Measurements from ENCODE around the gene IL36RN. TPM values are rescaled to one million over a fixed set of nuclear protein-coding genes. Genes with fewer than 3 reads are reported as not detected.

The IL36RN gene
- total and polyA plus RNA-seq, 9 donors: not detected

- 66 to 77% (median 70%) methylated on average over 4 of the region's 4 CpGs for WGBS, 3 donors
- DNase-seq: no peak
- Histone ChIP-seq H3K27ac (no peak overlapping the region), H3K4me3 (no peak overlapping the region), H3K9me3 (no peaks in the 10 kb centered on the region), H3K27me3 (no peaks in the 10 kb centered on the region), H3K4me1 (ENCODE audit: insufficient read depth) (no peaks in the 10 kb centered on the region), H3K36me3 (no peaks in the 10 kb centered on the region)
- TF ChIP-seq POLR2A (IDR thresholded peaks at IDR 0.05) (no peak), EP300 (IDR thresholded peaks at IDR 0.05) (no peak)
- TF ChIP-seq, protein P1, sequence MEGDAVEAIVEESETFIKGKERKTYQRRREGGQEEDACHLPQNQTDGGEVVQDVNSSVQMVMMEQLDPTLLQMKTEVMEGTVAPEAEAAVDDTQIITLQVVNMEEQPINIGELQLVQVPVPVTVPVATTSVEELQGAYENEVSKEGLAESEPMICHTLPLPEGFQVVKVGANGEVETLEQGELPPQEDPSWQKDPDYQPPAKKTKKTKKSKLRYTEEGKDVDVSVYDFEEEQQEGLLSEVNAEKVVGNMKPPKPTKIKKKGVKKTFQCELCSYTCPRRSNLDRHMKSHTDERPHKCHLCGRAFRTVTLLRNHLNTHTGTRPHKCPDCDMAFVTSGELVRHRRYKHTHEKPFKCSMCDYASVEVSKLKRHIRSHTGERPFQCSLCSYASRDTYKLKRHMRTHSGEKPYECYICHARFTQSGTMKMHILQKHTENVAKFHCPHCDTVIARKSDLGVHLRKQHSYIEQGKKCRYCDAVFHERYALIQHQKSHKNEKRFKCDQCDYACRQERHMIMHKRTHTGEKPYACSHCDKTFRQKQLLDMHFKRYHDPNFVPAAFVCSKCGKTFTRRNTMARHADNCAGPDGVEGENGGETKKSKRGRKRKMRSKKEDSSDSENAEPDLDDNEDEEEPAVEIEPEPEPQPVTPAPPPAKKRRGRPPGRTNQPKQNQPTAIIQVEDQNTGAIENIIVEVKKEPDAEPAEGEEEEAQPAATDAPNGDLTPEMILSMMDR (IDR thresholded peaks at IDR 0.05): no peak
- intact Hi-C loops (cut with DNase I): no loop called here
Measured at GRCh38 chr2:113060396-113060795, 1.4 kb downstream of the IL36RN start.

- intact Hi-C loops (cut with DNase I): no loop called here
- no peak overlapping the region for H3K27ac ChIP-seq
- no peak for DNase-seq
- H3K27me3 ChIP-seq: no peaks in the 10 kb centered on the region
- 31 to 50% (median 41%) methylated on average over 1 of the region's 1 CpG for WGBS, 3 donors
- H3K36me3 ChIP-seq: no peaks in the 10 kb centered on the region
- H3K4me3 ChIP-seq: no peak overlapping the region
- TF ChIP-seq POLR2A (IDR thresholded peaks at IDR 0.05) (no peak), EP300 (IDR thresholded peaks at IDR 0.05) (no peak)
- TF ChIP-seq, protein P1 (IDR thresholded peaks at IDR 0.05): no peak
- H3K9me3 ChIP-seq: no peaks in the 10 kb centered on the region
- H3K4me1 ChIP-seq (ENCODE audit: insufficient read depth): no peaks in the 10 kb centered on the region
Measured at GRCh38 chr2:113060796-113061195, 1.8 kb downstream of the IL36RN start.

GRCh38 chr2:113061241-113061640 is 2.2 kb downstream of the IL36RN start:
- intact Hi-C loops (cut with DNase I): no loop called here
- 38 to 78% (median 57%) methylated on average over 2 of the region's 2 CpGs for WGBS, 3 donors

DNA sequence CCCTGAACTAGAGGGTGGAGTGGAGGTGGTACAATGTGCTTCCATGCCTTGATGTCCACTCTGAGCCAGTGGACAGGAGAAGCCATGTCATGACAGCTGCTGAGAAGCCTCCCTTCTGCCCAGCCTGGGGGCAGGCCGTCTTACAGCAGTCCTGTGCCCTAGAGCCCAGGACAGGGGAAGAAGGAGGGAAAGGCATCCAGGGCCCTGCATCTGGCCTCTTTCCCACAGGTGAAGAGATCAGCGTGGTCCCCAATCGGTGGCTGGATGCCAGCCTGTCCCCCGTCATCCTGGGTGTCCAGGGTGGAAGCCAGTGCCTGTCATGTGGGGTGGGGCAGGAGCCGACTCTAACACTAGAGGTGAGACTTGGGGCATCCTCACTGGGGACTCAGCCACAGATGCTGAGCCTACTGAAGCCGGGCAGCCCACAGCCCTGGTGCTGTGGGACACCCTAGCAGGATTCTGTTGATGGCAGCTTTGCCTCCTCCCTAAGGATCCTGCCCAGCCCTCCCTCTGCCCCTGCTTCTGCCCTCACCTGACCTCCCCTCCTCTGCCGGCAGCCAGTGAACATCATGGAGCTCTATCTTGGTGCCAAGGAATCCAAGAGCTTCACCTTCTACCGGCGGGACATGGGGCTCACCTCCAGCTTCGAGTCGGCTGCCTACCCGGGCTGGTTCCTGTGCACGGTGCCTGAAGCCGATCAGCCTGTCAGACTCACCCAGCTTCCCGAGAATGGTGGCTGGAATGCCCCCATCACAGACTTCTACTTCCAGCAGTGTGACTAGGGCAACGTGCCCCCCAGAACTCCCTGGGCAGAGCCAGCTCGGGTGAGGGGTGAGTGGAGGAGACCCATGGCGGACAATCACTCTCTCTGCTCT is 3.1 kb downstream of the IL36RN start:
- Histone ChIP-seq H3K9me3 (no peaks in the 10 kb centered on the region), H3K36me3 (no peaks in the 10 kb centered on the region), H3K4me3 (no peak overlapping the region), H3K27me3 (no peaks in the 10 kb centered on the region), H3K27ac (no peak overlapping the region), H3K4me1 (ENCODE audit: insufficient read depth) (no peaks in the 10 kb centered on the region)
- 77 to 84% (median 83%) methylated on average over 17 to 18 of the region's 18 CpGs for WGBS, 3 donors
- no peak for DNase-seq
- TF ChIP-seq POLR2A (IDR thresholded peaks at IDR 0.05): no peak
- TF ChIP-seq, protein P1 (IDR thresholded peaks at IDR 0.05): no peak
- TF ChIP-seq EP300 (IDR thresholded peaks at IDR 0.05): no peak
- intact Hi-C loops (cut with DNase I): no loop called here

More at GRCh38 chr2:113061241-113061640, 2.2 kb downstream of the IL36RN start:
- Histone ChIP-seq H3K36me3 (no peaks in the 10 kb centered on the region), H3K4me1 (ENCODE audit: insufficient read depth) (no peaks in the 10 kb centered on the region), H3K27me3 (no peaks in the 10 kb centered on the region), H3K27ac (no peak overlapping the region), H3K4me3 (no peak overlapping the region), H3K9me3 (no peaks in the 10 kb centered on the region)
- no peak for DNase-seq
- TF ChIP-seq, protein P1 (IDR thresholded peaks at IDR 0.05): no peak
- no peak for TF ChIP-seq EP300 (IDR thresholded peaks at IDR 0.05)
- TF ChIP-seq POLR2A (IDR thresholded peaks at IDR 0.05): no peak

Measured in ovary (tissue), 9 donors.